GM13976 (cell line): ENCODE measurements around the gene SLF2.
A peak's percentile ranks its signal among the peaks of the same experiment; 100 is the strongest.

Experiments
- DNase-seq: peaks from one replicate; pipeline ENCODE4 v3.0.0; 2012; ENCODE audit warnings: low spot score
- CTCF ChIP-seq: IDR thresholded peaks from 2 replicates; pipeline ENCODE4 v1.5.1; 2012; ENCODE audit warnings: borderline replicate concordance, mild to moderate bottlenecking; ENCODE audit not compliant: insufficient read depth; ENCODE audit errors: extremely low read depth, missing control alignments, control extremely low read depth
- in situ Hi-C: fragments of 300-500 bp; cut with MboI; formaldehyde crosslinking; loops from one replicate; pipeline ENCODE4 v1.12.0; 2022; ENCODE audit warnings: low sequenced_read_pairs, mixed read lengths, inconsistent platforms; ENCODE audit not compliant: unreplicated experiment

Gene SLF2

GRCh38 chr10:101010329-101010728 lies 97.6 kb downstream of the SLF2 start:
- in situ Hi-C loops = no loop called here
- no peak for TF ChIP-seq CTCF

GRCh38 chr10:101011517-101012423 lies 99.0 kb downstream of the SLF2 start:
- no peak for DNase-seq
- in situ Hi-C loops = no loop called here
- TF ChIP-seq CTCF = no peak

More at GRCh38 chr10:101010329-101010728, 97.6 kb downstream of the SLF2 start:
- no peak for DNase-seq

- peak; percentile 78 for TF ChIP-seq CTCF
- DNase-seq = peak; percentile 84
- in situ Hi-C loops = no loop called here
These were observed 100.0 kb downstream of the SLF2 start for GRCh38 chr10:101012525-101013364.

GRCh38 chr10:101013365-101013825 lies 100.6 kb downstream of the SLF2 start:
- no peak for DNase-seq
- no peak for TF ChIP-seq CTCF
- in situ Hi-C loops = no loop called here

GRCh38 chr10:101014230-101014884 lies 101.6 kb downstream of the SLF2 start:
- peak; percentile 85 for DNase-seq
- TF ChIP-seq CTCF = peak; percentile 93

More at GRCh38 chr10:101014230-101014884, 101.6 kb downstream of the SLF2 start:
- in situ Hi-C loops = no loop called here
